HL-60 (cell line): ENCODE results near the gene DPYD.

Experiments
- GABPA ChIP-seq: IDR thresholded peaks from 2 replicates; pipeline ENCODE4 v1.6.1; 2012; ENCODE audit warnings: low read depth
- POLR2AphosphoS5 ChIP-seq: IDR thresholded peaks from 2 replicates; pipeline ENCODE4 v1.6.1; 2012; ENCODE audit warnings: low read depth
- SPI1 ChIP-seq: IDR thresholded peaks from 2 replicates; pipeline ENCODE4 v1.6.1; 2012; ENCODE audit warnings: low read depth, mild to moderate bottlenecking, borderline replicate concordance
- TF ChIP-seq, protein P1 (sequence below): IDR thresholded peaks from one replicate; pipeline ENCODE4 v1.5.1; 2011; ENCODE audit warnings: low read length, control low read depth, inconsistent platforms; ENCODE audit not compliant: insufficient read depth
- TF ChIP-seq, protein P2 (sequence below): IDR thresholded peaks from 2 replicates; pipeline ENCODE4 v1.6.1; 2012; ENCODE audit warnings: low read depth; ENCODE audit not compliant: insufficient replicate concordance

DNA sequence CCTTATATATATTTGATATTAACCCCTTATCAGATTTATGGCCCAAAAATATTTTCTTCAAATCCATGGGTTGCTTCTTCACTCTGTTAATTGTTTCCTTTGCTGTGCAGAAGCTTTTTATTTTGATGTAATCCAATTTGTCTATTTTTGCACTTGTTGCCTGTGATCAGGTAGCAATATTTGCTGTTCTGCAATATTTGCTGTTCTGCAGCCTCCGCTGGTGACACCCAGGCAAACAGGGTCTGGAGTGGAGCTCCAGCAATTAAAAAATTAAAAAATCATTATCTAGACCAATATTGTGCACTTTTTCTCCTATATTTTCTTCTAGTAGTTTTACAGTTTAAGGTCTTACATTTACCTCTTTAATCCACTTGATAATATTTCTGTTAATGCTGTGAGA, 564.5 kb downstream of the DPYD start:
- TF ChIP-seq, protein P1, sequence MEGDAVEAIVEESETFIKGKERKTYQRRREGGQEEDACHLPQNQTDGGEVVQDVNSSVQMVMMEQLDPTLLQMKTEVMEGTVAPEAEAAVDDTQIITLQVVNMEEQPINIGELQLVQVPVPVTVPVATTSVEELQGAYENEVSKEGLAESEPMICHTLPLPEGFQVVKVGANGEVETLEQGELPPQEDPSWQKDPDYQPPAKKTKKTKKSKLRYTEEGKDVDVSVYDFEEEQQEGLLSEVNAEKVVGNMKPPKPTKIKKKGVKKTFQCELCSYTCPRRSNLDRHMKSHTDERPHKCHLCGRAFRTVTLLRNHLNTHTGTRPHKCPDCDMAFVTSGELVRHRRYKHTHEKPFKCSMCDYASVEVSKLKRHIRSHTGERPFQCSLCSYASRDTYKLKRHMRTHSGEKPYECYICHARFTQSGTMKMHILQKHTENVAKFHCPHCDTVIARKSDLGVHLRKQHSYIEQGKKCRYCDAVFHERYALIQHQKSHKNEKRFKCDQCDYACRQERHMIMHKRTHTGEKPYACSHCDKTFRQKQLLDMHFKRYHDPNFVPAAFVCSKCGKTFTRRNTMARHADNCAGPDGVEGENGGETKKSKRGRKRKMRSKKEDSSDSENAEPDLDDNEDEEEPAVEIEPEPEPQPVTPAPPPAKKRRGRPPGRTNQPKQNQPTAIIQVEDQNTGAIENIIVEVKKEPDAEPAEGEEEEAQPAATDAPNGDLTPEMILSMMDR, result no peak
- TF ChIP-seq POLR2AphosphoS5, result no peak
- TF ChIP-seq GABPA, result no peak
- TF ChIP-seq, protein P2, sequence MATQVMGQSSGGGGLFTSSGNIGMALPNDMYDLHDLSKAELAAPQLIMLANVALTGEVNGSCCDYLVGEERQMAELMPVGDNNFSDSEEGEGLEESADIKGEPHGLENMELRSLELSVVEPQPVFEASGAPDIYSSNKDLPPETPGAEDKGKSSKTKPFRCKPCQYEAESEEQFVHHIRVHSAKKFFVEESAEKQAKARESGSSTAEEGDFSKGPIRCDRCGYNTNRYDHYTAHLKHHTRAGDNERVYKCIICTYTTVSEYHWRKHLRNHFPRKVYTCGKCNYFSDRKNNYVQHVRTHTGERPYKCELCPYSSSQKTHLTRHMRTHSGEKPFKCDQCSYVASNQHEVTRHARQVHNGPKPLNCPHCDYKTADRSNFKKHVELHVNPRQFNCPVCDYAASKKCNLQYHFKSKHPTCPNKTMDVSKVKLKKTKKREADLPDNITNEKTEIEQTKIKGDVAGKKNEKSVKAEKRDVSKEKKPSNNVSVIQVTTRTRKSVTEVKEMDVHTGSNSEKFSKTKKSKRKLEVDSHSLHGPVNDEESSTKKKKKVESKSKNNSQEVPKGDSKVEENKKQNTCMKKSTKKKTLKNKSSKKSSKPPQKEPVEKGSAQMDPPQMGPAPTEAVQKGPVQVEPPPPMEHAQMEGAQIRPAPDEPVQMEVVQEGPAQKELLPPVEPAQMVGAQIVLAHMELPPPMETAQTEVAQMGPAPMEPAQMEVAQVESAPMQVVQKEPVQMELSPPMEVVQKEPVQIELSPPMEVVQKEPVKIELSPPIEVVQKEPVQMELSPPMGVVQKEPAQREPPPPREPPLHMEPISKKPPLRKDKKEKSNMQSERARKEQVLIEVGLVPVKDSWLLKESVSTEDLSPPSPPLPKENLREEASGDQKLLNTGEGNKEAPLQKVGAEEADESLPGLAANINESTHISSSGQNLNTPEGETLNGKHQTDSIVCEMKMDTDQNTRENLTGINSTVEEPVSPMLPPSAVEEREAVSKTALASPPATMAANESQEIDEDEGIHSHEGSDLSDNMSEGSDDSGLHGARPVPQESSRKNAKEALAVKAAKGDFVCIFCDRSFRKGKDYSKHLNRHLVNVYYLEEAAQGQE, result no peak
- TF ChIP-seq SPI1, result no peak
